Measurements from ENCODE around the gene RFWD3. TPM values are rescaled to one million over a fixed set of nuclear protein-coding genes. Genes with fewer than 3 reads are reported as not detected.

Gene RFWD3
- polyA plus RNA-seq, 3 donors = 5.0 to 8.4 (median 8.4) TPM

GRCh38 chr16:74586948-74587347 is 79.7 kb downstream of the RFWD3 start:
- Histone ChIP-seq H3K79me2 (ENCODE audit: insufficient read depth, low read length) (peaks cover 83% of the 10 kb centered on the region), H3K36me3 (replicated peaks in 1 of 2; ENCODE audit: control insufficient read depth in 1 of 2, insufficient read depth in 2 of 2, low read length in 2 of 2) (peaks cover 0 to 10% of the 10 kb centered on the region in 2 donors), H3K9me3 (replicated peaks in 1 of 2; ENCODE audit: control insufficient read depth in 1 of 2, insufficient read depth in 1 of 2, low read length in 2 of 2) (no peaks in the 10 kb centered on the region), H3K4me2 (replicated peaks; ENCODE audit: extremely low read depth, low read length, poor library complexity, severe bottlenecking) (no peak overlapping the region), H4K20me1 (ENCODE audit: insufficient read depth, low read length) (peaks cover 53% of the 10 kb centered on the region), H3K9ac (ENCODE audit: insufficient read depth, low read length, poor library complexity, severe bottlenecking) (no peak overlapping the region), H3K27me3 (ENCODE audit: control insufficient read depth in 2 of 2, insufficient read depth in 2 of 2, low read length in 2 of 2) (no peaks in the 10 kb centered on the region), H3K27ac (ENCODE audit: low read depth in 1 of 2, low read length in 2 of 2) (no peak overlapping the region), H2AFZ (ENCODE audit: insufficient read depth, low read depth, low read length, poor library complexity, severe bottlenecking) (no peak overlapping the region), H3K4me1 (ENCODE audit: control insufficient read depth in 1 of 2, insufficient read depth in 2 of 2, low read length in 2 of 2) (peaks cover 23 to 33% of the 10 kb centered on the region in 2 donors), H3K4me3 (replicated peaks in 1 of 3; ENCODE audit: low read depth in 2 of 3, low read length in 3 of 3) (no peak overlapping the region)
- Mint-ChIP-seq H3K27ac (peak overlapping the region in 1 of 7 donors; percentile 28), H3K9me3 (no peaks in the 10 kb centered on the region), H3K36me3 (peaks cover 11 to 20% of the 10 kb centered on the region in 2 donors), H3K4me3 (no peak overlapping the region), H3K4me1 (peaks cover 43% of the 10 kb centered on the region), H3K27me3 (ENCODE audit: low read depth in 3 of 3) (no peaks in the 10 kb centered on the region)
- 83% methylated on average over 6 of the region's 6 CpGs for WGBS (ENCODE audit: insufficient coverage)
- intact Hi-C loops (cut with micrococcal nuclease) = no loop called here
- no peak for TF ChIP-seq CTCF (IDR thresholded peaks at IDR 0.05)
- DNase-seq = no peak

DNA sequence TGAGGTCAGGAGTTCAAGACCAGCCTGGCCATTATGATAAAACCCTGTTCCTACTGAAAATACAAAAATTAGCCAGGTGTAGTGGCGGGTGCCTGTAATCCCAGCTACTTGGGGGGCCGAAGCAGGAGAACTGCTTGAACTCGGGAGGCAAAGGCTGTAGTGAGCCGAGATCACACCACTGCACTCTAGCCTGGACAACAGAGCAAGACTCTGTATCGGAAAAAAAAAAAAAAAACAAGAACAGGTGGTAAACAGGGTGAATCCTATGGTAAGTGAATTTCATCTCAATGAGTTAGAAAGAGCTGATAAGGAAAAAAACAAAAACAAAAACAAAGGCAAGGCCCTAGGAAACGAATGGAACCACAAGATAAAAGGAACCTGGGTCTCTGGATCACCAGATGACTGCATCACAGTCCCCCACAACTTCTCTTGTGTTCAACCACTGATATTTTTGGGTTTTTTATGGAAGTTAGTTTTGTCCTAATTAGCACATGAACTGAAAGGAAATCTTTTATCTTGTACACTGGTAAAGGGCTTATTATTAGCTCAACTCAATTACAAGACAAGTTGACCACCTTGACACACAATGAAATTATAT is 80.7 kb downstream of the RFWD3 start:
- H3K36me3 Mint-ChIP-seq = peaks cover 10 to 20% of the 10 kb centered on the region in 2 donors
- Histone ChIP-seq H3K4me1 (ENCODE audit: control insufficient read depth in 1 of 2, insufficient read depth in 2 of 2, low read length in 2 of 2) (peaks cover 23 to 33% of the 10 kb centered on the region in 2 donors), H3K27me3 (ENCODE audit: control insufficient read depth in 2 of 2, insufficient read depth in 2 of 2, low read length in 2 of 2) (no peaks in the 10 kb centered on the region), H3K9ac (ENCODE audit: insufficient read depth, low read length, poor library complexity, severe bottlenecking) (no peak overlapping the region), H3K36me3 (replicated peaks in 1 of 2; ENCODE audit: control insufficient read depth in 1 of 2, insufficient read depth in 2 of 2, low read length in 2 of 2) (peaks cover 0 to 10% of the 10 kb centered on the region in 2 donors), H3K27ac (ENCODE audit: low read depth in 1 of 2, low read length in 2 of 2) (no peak overlapping the region), H4K20me1 (ENCODE audit: insufficient read depth, low read length) (peaks cover 58% of the 10 kb centered on the region), H3K4me2 (replicated peaks; ENCODE audit: extremely low read depth, low read length, poor library complexity, severe bottlenecking) (no peak overlapping the region), H2AFZ (ENCODE audit: insufficient read depth, low read depth, low read length, poor library complexity, severe bottlenecking) (no peak overlapping the region), H3K9me3 (replicated peaks in 1 of 2; ENCODE audit: control insufficient read depth in 1 of 2, insufficient read depth in 1 of 2, low read length in 2 of 2) (no peaks in the 10 kb centered on the region), H3K79me2 (ENCODE audit: insufficient read depth, low read length) (peaks cover 84% of the 10 kb centered on the region), H3K4me3 (replicated peaks in 1 of 3; ENCODE audit: low read depth in 2 of 3, low read length in 3 of 3) (no peak overlapping the region)
- no peak overlapping the region for H3K4me3 Mint-ChIP-seq
- H3K4me1 Mint-ChIP-seq = peaks cover 47% of the 10 kb centered on the region
- no peaks in the 10 kb centered on the region for H3K27me3 Mint-ChIP-seq (ENCODE audit: low read depth in 3 of 3)
- peak overlapping the region in 5 of 7 donors; percentile 4 to 81 (median 79) for H3K27ac Mint-ChIP-seq
- H3K9me3 Mint-ChIP-seq = no peaks in the 10 kb centered on the region
- DNase-seq = no peak
- WGBS (ENCODE audit: insufficient coverage) = 81% methylated on average over 4 of the region's 6 CpGs
- intact Hi-C loops (cut with micrococcal nuclease) = no loop called here
- no peak for TF ChIP-seq CTCF (IDR thresholded peaks at IDR 0.05)
